Right forelimb (tissue), 1 donor: ENCODE results near the gene SRRD.
"Not testable (repeated sequence)": the region's sequence is repeated elsewhere in the genome, so short reads cannot be mapped to it uniquely, and the experiment has no call there.

Experiments
- DNase-seq: peaks from one replicate; pipeline ENCODE4 v3.0.0-alpha.2; 2018

The SRRD gene

GRCh38 chr22:26525946-26526564, 42.4 kb downstream of the SRRD start:
- no peak for DNase-seq

- no peak for DNase-seq
Measured at GRCh38 chr22:26527167-26527566, 43.5 kb downstream of the SRRD start.

- DNase-seq, result no peak
Measured at GRCh38 chr22:26527574-26528465, 44.1 kb downstream of the SRRD start.

GRCh38 chr22:26528518-26528917, 44.8 kb downstream of the SRRD start:
- DNase-seq, result not testable (repeated sequence)

- DNase-seq, result no peak
Measured at GRCh38 chr22:26529345-26529744, 45.7 kb downstream of the SRRD start.

DNA sequence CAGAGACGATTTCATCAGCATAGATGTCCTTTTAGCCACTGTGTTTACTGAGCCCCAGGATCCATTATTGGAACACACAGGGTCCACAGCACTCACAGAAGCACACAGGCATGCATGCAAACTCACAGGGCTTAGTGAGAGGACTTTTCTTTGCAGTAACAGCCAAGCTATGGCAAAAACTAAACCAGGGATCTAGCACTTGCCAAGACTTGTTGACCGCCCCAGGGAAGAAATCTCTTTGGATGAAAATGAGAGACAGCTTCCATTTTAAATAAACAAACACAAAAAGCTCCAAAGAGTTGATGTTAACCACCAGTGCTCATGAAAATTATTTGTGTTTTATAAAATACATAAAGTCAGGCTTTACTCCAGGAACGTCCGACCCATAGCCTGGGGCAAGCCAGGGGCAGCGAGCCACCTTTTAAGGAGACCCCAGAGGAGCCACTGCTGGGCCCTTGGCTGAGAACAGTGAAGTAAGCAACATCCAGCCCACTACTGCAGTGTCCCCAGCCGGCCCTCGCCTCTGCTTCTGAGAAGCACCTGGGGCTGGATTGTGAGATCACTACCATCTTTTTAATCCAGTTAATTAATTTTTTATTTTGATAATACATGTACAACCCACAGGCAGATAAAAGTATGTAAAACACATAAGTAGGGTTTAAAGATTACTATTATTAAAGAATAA, 50.6 kb downstream of the SRRD start:
- DNase-seq, result no peak

DNA sequence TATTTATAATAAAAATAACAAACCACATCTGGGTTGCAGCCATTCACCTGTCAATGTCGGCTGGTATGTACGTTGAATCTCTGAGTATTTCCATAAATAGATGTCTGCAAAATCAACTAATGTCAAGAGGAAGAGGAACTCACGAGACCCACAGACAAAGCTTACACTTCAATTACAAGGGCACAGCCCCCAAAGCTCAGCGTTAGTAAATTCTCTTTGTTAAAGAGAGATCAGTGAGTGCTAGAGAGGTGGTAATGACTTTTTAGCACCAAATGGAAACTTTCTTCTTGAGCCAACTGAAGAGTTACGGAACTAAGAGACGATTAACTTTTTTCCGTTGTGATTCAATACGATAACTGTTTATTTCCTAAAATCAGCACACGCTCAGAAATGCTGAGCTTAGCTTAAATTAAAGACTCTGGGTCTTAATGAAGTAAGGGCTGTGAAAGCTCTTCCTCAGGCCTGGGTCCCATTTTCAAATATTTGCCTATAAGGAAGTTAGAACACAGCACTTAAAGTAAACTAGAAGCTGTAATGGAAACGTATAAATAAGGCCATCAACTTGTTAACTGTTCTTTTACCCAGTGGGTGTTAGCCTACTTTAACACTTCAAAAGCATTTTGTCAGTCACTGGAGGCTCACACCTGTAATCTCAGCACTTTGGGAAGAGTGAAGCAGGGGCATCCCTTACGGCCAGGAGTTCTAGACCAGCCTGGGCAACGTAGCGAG, 51.4 kb downstream of the SRRD start:
- DNase-seq, result no peak

DNA sequence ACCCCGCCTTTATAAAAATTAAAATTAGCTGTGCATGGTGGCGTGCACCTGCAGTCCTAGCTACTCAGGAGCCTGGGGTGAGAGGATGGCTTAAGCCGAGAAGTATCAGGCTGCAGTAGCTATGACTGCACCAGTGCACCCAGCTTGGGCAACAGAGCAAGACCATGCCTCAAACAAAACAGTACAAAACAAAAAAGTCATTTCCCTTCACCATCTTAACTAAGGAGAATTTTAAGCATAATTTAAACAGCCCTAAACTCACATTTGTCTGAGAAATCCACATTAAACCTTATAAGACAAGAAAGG, 51.9 kb downstream of the SRRD start:
- DNase-seq, result no peak

- DNase-seq, result no peak
Measured at GRCh38 chr22:26536056-26536761, 52.5 kb downstream of the SRRD start.

- no peak for DNase-seq
Measured at GRCh38 chr22:26536762-26537134, 53.1 kb downstream of the SRRD start.

DNA sequence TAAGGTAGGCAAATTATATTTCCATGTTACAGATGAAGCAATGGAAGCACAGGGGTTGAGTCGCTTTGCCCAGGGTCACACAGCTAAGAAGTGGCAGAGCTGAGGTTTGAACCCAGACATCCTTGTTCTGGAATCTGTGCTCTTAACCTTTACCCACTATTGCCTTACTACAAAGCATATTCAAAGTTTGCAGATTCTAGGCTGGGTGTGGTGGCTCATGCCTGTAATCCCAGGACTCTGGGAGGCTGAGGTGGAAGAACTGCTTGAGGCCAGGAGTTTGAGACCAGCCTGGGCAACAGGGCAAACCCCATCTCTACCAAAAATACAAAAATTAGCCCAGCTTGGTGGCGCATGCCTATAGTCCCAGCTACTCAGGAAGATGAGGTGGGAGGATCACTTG, 56.4 kb downstream of the SRRD start:
- no peak for DNase-seq

DNA sequence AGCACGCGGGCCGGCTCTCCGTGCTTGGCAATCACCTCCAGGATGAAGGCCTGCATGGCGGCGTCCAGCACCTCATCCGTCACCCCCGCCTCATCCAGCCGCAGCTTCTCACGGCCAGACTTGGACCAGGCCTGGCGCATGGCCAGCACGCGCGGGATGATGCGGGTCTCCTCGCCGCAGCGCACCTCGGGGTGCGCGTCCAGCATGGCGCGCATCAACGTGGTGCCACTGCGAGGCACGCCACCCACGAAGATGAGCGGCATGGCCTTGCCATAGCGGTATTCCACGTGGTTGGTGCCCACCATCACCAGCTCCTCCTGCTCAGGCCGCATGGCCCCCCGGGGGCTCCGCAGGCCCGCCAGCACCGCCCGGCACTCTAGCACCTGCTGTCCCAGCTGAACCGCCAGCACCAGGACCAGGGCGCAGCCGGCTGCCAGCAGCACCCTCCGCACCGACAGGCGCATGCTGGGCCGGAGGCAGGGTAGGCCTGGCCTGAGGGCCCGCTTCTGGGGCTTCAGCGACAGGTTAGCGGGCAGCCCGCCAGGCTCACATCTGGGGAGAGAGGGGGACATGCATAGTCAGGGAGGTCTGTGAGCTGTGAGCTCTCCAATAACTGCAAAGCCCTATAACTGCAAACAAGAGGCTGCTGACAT, 57.6 kb downstream of the SRRD start:
- no peak for DNase-seq

DNA sequence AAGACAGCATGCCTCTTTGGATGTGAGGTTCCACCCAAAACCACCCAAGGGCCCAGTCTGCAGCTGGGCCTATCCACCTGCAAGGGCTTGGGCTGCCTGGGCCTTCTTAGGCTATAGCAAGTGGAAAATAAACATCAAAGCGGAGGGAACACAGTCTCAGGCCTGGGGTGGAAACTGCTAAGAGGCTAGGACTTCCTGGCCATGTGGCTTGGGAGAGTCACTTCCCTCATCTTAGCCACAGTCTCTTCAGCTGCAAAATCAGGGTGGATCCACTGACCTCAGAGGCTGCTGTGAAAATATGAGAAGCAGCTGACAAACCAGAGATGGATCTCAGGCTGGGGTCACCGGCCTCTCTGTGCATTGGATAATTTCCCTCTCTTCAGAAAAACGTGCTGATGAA, 59.2 kb downstream of the SRRD start:
- DNase-seq, result no peak
